GM23248 (cell line): ENCODE results near the gene OCEL1. TPM values are rescaled to one million over a fixed set of nuclear protein-coding genes. Genes with fewer than 3 reads are reported as not detected.

Source experiments
- DNase-seq: peaks from one replicate; pipeline ENCODE4 v3.0.0-alpha.2; 2015
- H2AFZ ChIP-seq: fragments of 200-600 bp; sonication (generic); 2 replicates; pipeline ENCODE4 v1.6.1; 2016; ENCODE audit warnings: antibody characterized with exemption
- H3F3A ChIP-seq: fragments of 200-600 bp; sonication (generic); 2 replicates; pipeline ENCODE4 v1.6.1; 2016; ENCODE audit warnings: mild to moderate bottlenecking, antibody characterized with exemption, mixed run types; ENCODE audit not compliant: insufficient read depth
- H3K27ac ChIP-seq: fragments of 200-600 bp; sonication (generic); 2 replicates; pipeline ENCODE4 v1.5.1; 2016; ENCODE audit warnings: mild to moderate bottlenecking
- H3K27me3 ChIP-seq: fragments of 200-600 bp; sonication (generic); replicated peaks from 2 replicates; pipeline ENCODE4 v1.6.1; 2016; ENCODE audit warnings: mild to moderate bottlenecking; ENCODE audit not compliant: insufficient read depth
- H3K36me3 ChIP-seq: fragments of 200-600 bp; sonication (generic); 2 replicates; pipeline ENCODE4 v1.6.1; 2016; ENCODE audit warnings: low read depth, mild to moderate bottlenecking
- H3K4me1 ChIP-seq: fragments of 200-600 bp; sonication (generic); 2 replicates; pipeline ENCODE4 v1.6.1; 2016; ENCODE audit warnings: mild to moderate bottlenecking; ENCODE audit not compliant: insufficient read depth
- H3K4me2 ChIP-seq: fragments of 200-600 bp; sonication (generic); one replicate; pipeline ENCODE4 v1.6.1; 2016; ENCODE audit warnings: mild to moderate bottlenecking; ENCODE audit not compliant: unreplicated experiment
- H3K4me3 ChIP-seq: fragments of 200-600 bp; sonication (generic); 2 replicates; pipeline ENCODE4 v1.5.1; 2016; ENCODE audit warnings: mild to moderate bottlenecking
- H3K79me2 ChIP-seq: fragments of 200-600 bp; sonication (generic); 2 replicates; pipeline ENCODE4 v1.6.1; 2016; ENCODE audit warnings: mild to moderate bottlenecking; ENCODE audit not compliant: insufficient read depth
- H3K9ac ChIP-seq: fragments of 200-600 bp; sonication (generic); 2 replicates; pipeline ENCODE4 v1.6.1; 2016; ENCODE audit warnings: mild to moderate bottlenecking
- H3K9me2 ChIP-seq: fragments of 200-600 bp; sonication (generic); 2 replicates; pipeline ENCODE4 v1.6.1; 2016; ENCODE audit warnings: mixed run types, mild to moderate bottlenecking, moderate library complexity; ENCODE audit not compliant: insufficient read depth
- H3K9me3 ChIP-seq: fragments of 200-600 bp; sonication (generic); one replicate; pipeline ENCODE4 v1.6.1; 2017; ENCODE audit warnings: low read depth
- H4K20me1 ChIP-seq: fragments of 200-600 bp; sonication (generic); 2 replicates; pipeline ENCODE4 v1.6.0; 2016; ENCODE audit not compliant: insufficient read depth
- EZH2 ChIP-seq: fragments of 200-600 bp; sonication (generic); IDR thresholded peaks from 2 replicates; pipeline ENCODE4 v1.6.1; 2018; ENCODE audit warnings: antibody characterized with exemption, mild to moderate bottlenecking; ENCODE audit not compliant: insufficient read depth, poor library complexity, severe bottlenecking
- EZH2phosphoT487 ChIP-seq: fragments of 200-600 bp; sonication (generic); IDR thresholded peaks from 2 replicates; pipeline ENCODE4 v1.6.1; 2018; ENCODE audit warnings: antibody characterized with exemption, moderate library complexity, mild to moderate bottlenecking, low read depth; ENCODE audit not compliant: insufficient read depth
- WGBS, 2 experiments: methylation state at CpG; one replicate each; pipeline ENCODE4 v1.1.6; 2015 to 2017; ENCODE audit warnings: low lambda C conversion rate in 2 of 2, low coverage in 1 of 2; ENCODE audit errors: missing lambda C conversion rate in 2 of 2; 5-methylcytosine and 5-hydroxymethylcytosine counted together
- in situ Hi-C: fragments of 300-500 bp; cut with MboI; formaldehyde crosslinking; loops from 2 replicates; pipeline ENCODE4 v1.15.0; 2020
- polyA plus RNA-seq: library from polyadenylated mRNA; unstranded; fragments of >200 nt; fragmentation: Nextera tagmentation; extraction: Ambion mirVana; gene quantifications from 2 replicates; pipeline ENCODE4 v1.2.1, GENCODE V29; 2016
- total RNA-seq: library from RNA; depleted of rRNA; stranded (reverse); fragments of >200 nt; shearing (Covaris generic); gene quantifications from 2 replicates; pipeline ENCODE4 v1.2.3, GENCODE V29; 2014

The OCEL1 gene
- total and polyA plus RNA-seq, 2 experiments from 2014 or later: 1.8 to 17.1 TPM

- Histone ChIP-seq H4K20me1 (no peaks in the 10 kb centered on the region), H3K27ac (no peak overlapping the region), H3K36me3 (no peaks in the 10 kb centered on the region), H3K4me3 (no peak overlapping the region), H3K27me3 (no peaks in the 10 kb centered on the region), H3K4me1 (peaks cover 6% of the 10 kb centered on the region), H3K9me2 (no peaks in the 10 kb centered on the region), H3K9ac (no peak overlapping the region), H3K9me3 (no peaks in the 10 kb centered on the region), H3F3A (peaks cover 7% of the 10 kb centered on the region), H2AFZ (no peak overlapping the region), H3K79me2 (peaks cover 16% of the 10 kb centered on the region), H3K4me2 (no peak overlapping the region)
- 72 to 83% methylated on average over 17 to 23 of the region's 23 CpGs for WGBS, 2 experiments
- no peak for DNase-seq
- no peak for TF ChIP-seq EZH2
- TF ChIP-seq EZH2phosphoT487: no peak
- in situ Hi-C loops: no loop called here
These were observed 38.0 kb downstream of the OCEL1 start for GRCh38 chr19:17263712-17264640.

- Histone ChIP-seq H3K27ac (no peak within 1 kb of the TSS), H3K4me2 (no peak within 1 kb of the TSS), H4K20me1 (no peaks in the 10 kb centered on the region), H3K9me2 (no peaks in the 10 kb centered on the region), H2AFZ (no peak within 1 kb of the TSS), H3K9me3 (no peaks in the 10 kb centered on the region), H3K4me3 (no peak within 1 kb of the TSS), H3F3A (peaks cover 7% of the 10 kb centered on the region), H3K9ac (no peak within 1 kb of the TSS), H3K27me3 (no peaks in the 10 kb centered on the region), H3K36me3 (no peaks in the 10 kb centered on the region), H3K4me1 (peaks cover 6% of the 10 kb centered on the region), H3K79me2 (peaks cover 22% of the 10 kb centered on the region)
- in situ Hi-C loops: no loop called here
- no peak for TF ChIP-seq EZH2
- TF ChIP-seq EZH2phosphoT487: no peak
- 33 to 39% methylated on average over 5 of the region's 5 CpGs for WGBS, 2 experiments
- DNase-seq: no peak
These were observed 38.6 kb downstream of the OCEL1 start, which contains the start of gene USHBP1 for GRCh38 chr19:17264641-17264979. TSS of gene USHBP1 (minus strand) at chr19:17264745. CDS start at chr19:17264299, 446 bp downstream.

GRCh38 chr19:17266026-17266425 is 40.0 kb downstream of the OCEL1 start:
- TF ChIP-seq EZH2phosphoT487 (no peak), EZH2 (no peak)
- no peaks in the 10 kb centered on the region for H3K27me3 ChIP-seq
- H3K36me3 ChIP-seq: no peaks in the 10 kb centered on the region
- no peak overlapping the region for H3K4me2 ChIP-seq
- no peak for DNase-seq
- in situ Hi-C loops: no loop called here
- peak overlapping the region; percentile 65 for H2AFZ ChIP-seq
- 88 to 91% methylated on average over 7 of the region's 7 CpGs for WGBS, 2 experiments
- H3K4me3 ChIP-seq: no peak overlapping the region
- peaks cover 30% of the 10 kb centered on the region for H3K79me2 ChIP-seq
- H3K9me3 ChIP-seq: no peaks in the 10 kb centered on the region
- peaks cover 6% of the 10 kb centered on the region for H3K4me1 ChIP-seq
- no peak overlapping the region for H3K27ac ChIP-seq
- no peaks in the 10 kb centered on the region for H4K20me1 ChIP-seq
- no peaks in the 10 kb centered on the region for H3K9me2 ChIP-seq
- peaks cover 7% of the 10 kb centered on the region for H3F3A ChIP-seq
- no peak overlapping the region for H3K9ac ChIP-seq

- H3F3A ChIP-seq: peaks cover 7% of the 10 kb centered on the region
- H3K27ac ChIP-seq: no peak overlapping the region
- in situ Hi-C loops: no loop called here
- no peaks in the 10 kb centered on the region for H3K27me3 ChIP-seq
- peak overlapping the region; percentile 65 for H2AFZ ChIP-seq
- peaks cover 30% of the 10 kb centered on the region for H3K79me2 ChIP-seq
- no peak overlapping the region for H3K4me2 ChIP-seq
- no peaks in the 10 kb centered on the region for H4K20me1 ChIP-seq
- TF ChIP-seq EZH2: no peak
- no peak for TF ChIP-seq EZH2phosphoT487
- H3K9me3 ChIP-seq: no peaks in the 10 kb centered on the region
- H3K9ac ChIP-seq: no peak overlapping the region
- no peak for DNase-seq
- H3K9me2 ChIP-seq: no peaks in the 10 kb centered on the region
- no peak overlapping the region for H3K4me3 ChIP-seq
- 0 out of 2 replicates have a peak, but pooled peaks cover 4% of the 10 kb centered on the region for H3K36me3 ChIP-seq
- H3K4me1 ChIP-seq: peaks cover 6% of the 10 kb centered on the region
- 75 to 76% methylated on average over 12 of the region's 12 CpGs for WGBS, 2 experiments
These were observed 40.6 kb downstream of the OCEL1 start for GRCh38 chr19:17266589-17266974.
